ENCODE data around the gene NIPBL.
"Not testable (repeated sequence)": the region's sequence is repeated elsewhere in the genome, so short reads cannot be mapped to it uniquely, and the experiment has no call there.

NIPBL gene

GRCh38 chr5:37086026-37086425 is 209.5 kb downstream of the NIPBL start:
- not testable (repeated sequence) for H3K27me3 Mint-ChIP-seq

GRCh38 chr5:37086466-37087173 is 210.1 kb downstream of the NIPBL start:
- Mint-ChIP-seq H3K27me3 (no peaks in the 10 kb centered on the region), H3K36me3 (ENCODE audit: low read depth) (peaks cover 27% of the 10 kb centered on the region), H3K27ac (no peak overlapping the region), H3K9me3 (peaks cover 3% of the 10 kb centered on the region), H3K4me3 (no peak overlapping the region), H3K4me1 (ENCODE audit: low read depth) (no peaks in the 10 kb centered on the region)

More at GRCh38 chr5:37086026-37086425, 209.5 kb downstream of the NIPBL start:
- peaks cover 27% of the 10 kb centered on the region for H3K36me3 Mint-ChIP-seq (ENCODE audit: low read depth)
- not testable (repeated sequence) for H3K27ac Mint-ChIP-seq; H3K4me1 Mint-ChIP-seq (ENCODE audit: low read depth); H3K9me3 Mint-ChIP-seq; H3K4me3 Mint-ChIP-seq

GRCh38 chr5:37088009-37088408 is 211.4 kb downstream of the NIPBL start:
- H3K9me3 Mint-ChIP-seq, result peaks cover 3% of the 10 kb centered on the region
- H3K27ac Mint-ChIP-seq, result no peak overlapping the region
- peaks cover 21% of the 10 kb centered on the region for H3K36me3 Mint-ChIP-seq (ENCODE audit: low read depth)
- H3K27me3 Mint-ChIP-seq, result no peaks in the 10 kb centered on the region
- H3K4me3 Mint-ChIP-seq, result no peak overlapping the region
- no peaks in the 10 kb centered on the region for H3K4me1 Mint-ChIP-seq (ENCODE audit: low read depth)

- Mint-ChIP-seq H3K9me3 (peaks cover 6% of the 10 kb centered on the region), H3K4me3 (no peak overlapping the region)
These were observed 213.7 kb downstream of the NIPBL start for GRCh38 chr5:37090123-37090726.

GRCh38 chr5:37090781-37091180 is 214.2 kb downstream of the NIPBL start:
- Mint-ChIP-seq H3K36me3 (ENCODE audit: low read depth) (peaks cover 19% of the 10 kb centered on the region), H3K27ac (no peak overlapping the region), H3K9me3 (peaks cover 6% of the 10 kb centered on the region), H3K27me3 (no peaks in the 10 kb centered on the region), H3K4me3 (no peak overlapping the region), H3K4me1 (ENCODE audit: low read depth) (no peaks in the 10 kb centered on the region)

More at GRCh38 chr5:37090123-37090726, 213.7 kb downstream of the NIPBL start:
- no peaks in the 10 kb centered on the region for H3K27me3 Mint-ChIP-seq
- H3K27ac Mint-ChIP-seq, result no peak overlapping the region
- H3K4me1 Mint-ChIP-seq (ENCODE audit: low read depth), result no peaks in the 10 kb centered on the region
- H3K36me3 Mint-ChIP-seq (ENCODE audit: low read depth), result peaks cover 19% of the 10 kb centered on the region

- not testable (repeated sequence) for H3K27me3 Mint-ChIP-seq; H3K4me1 Mint-ChIP-seq (ENCODE audit: low read depth); H3K27ac Mint-ChIP-seq; H3K4me3 Mint-ChIP-seq
- H3K9me3 Mint-ChIP-seq, result peaks cover 17% of the 10 kb centered on the region
- H3K36me3 Mint-ChIP-seq (ENCODE audit: low read depth), result peaks cover 27% of the 10 kb centered on the region
These were observed 217.2 kb downstream of the NIPBL start for GRCh38 chr5:37093795-37094194.

- not testable (repeated sequence) for H3K4me1 Mint-ChIP-seq (ENCODE audit: low read depth); H3K4me3 Mint-ChIP-seq; H3K27ac Mint-ChIP-seq; H3K27me3 Mint-ChIP-seq
- Mint-ChIP-seq H3K9me3 (peaks cover 39% of the 10 kb centered on the region), H3K36me3 (ENCODE audit: low read depth) (peaks cover 44% of the 10 kb centered on the region)
These were observed 222.7 kb downstream of the NIPBL start for GRCh38 chr5:37099267-37099666.

- no peaks in the 10 kb centered on the region for H3K27me3 Mint-ChIP-seq
- no peak overlapping the region for H3K4me3 Mint-ChIP-seq
- H3K4me1 Mint-ChIP-seq (ENCODE audit: low read depth), result no peaks in the 10 kb centered on the region
- peaks cover 40% of the 10 kb centered on the region for H3K36me3 Mint-ChIP-seq (ENCODE audit: low read depth)
- peaks cover 25% of the 10 kb centered on the region for H3K9me3 Mint-ChIP-seq
- H3K27ac Mint-ChIP-seq, result no peak overlapping the region
These were observed 226.7 kb downstream of the NIPBL start for GRCh38 chr5:37103302-37103701.

- no peak overlapping the region for H3K4me3 Mint-ChIP-seq
- H3K36me3 Mint-ChIP-seq (ENCODE audit: low read depth), result peaks cover 48% of the 10 kb centered on the region
- peaks cover 6% of the 10 kb centered on the region for H3K9me3 Mint-ChIP-seq
- H3K4me1 Mint-ChIP-seq (ENCODE audit: low read depth), result peaks cover 38% of the 10 kb centered on the region
- H3K27ac Mint-ChIP-seq, result no peak overlapping the region
- H3K27me3 Mint-ChIP-seq, result peaks cover 5% of the 10 kb centered on the region
These were observed 232.8 kb downstream of the NIPBL start for GRCh38 chr5:37109338-37109737.

- H3K4me3 Mint-ChIP-seq, result no peak overlapping the region
- H3K27ac Mint-ChIP-seq, result no peak overlapping the region
- peaks cover 49% of the 10 kb centered on the region for H3K36me3 Mint-ChIP-seq (ENCODE audit: low read depth)
- H3K27me3 Mint-ChIP-seq, result peaks cover 5% of the 10 kb centered on the region
- peaks cover 38% of the 10 kb centered on the region for H3K4me1 Mint-ChIP-seq (ENCODE audit: low read depth)
- peaks cover 6% of the 10 kb centered on the region for H3K9me3 Mint-ChIP-seq
These were observed 233.6 kb downstream of the NIPBL start for GRCh38 chr5:37110135-37110534.

GRCh38 chr5:37111426-37112382 is 235.1 kb downstream of the NIPBL start:
- Mint-ChIP-seq H3K27me3 (peaks cover 5% of the 10 kb centered on the region), H3K9me3 (peaks cover 6% of the 10 kb centered on the region), H3K4me1 (ENCODE audit: low read depth) (peaks cover 38% of the 10 kb centered on the region), H3K36me3 (ENCODE audit: low read depth) (peaks cover 55% of the 10 kb centered on the region), H3K27ac (peak overlapping the region; percentile 74), H3K4me3 (peak overlapping the region; percentile 57)

GRCh38 chr5:37112383-37112991 is 235.9 kb downstream of the NIPBL start:
- Mint-ChIP-seq H3K4me3 (peak overlapping the region; percentile 57), H3K4me1 (ENCODE audit: low read depth) (peaks cover 38% of the 10 kb centered on the region), H3K27ac (no peak overlapping the region)

More at GRCh38 chr5:37112383-37112991, 235.9 kb downstream of the NIPBL start:
- Mint-ChIP-seq H3K9me3 (peaks cover 6% of the 10 kb centered on the region), H3K36me3 (ENCODE audit: low read depth) (peaks cover 56% of the 10 kb centered on the region), H3K27me3 (peaks cover 5% of the 10 kb centered on the region)

Measured in stimulated activated naive CD8-positive, alpha-beta T cell treated with anti-CD3 and anti-CD28 coated beads, Interleukin-15, Interleukin-2, amounts not matched to agents 100 ng/mL and 50 ng/mL, for 24 hours (primary cell).